Thymus (tissue), 11 donors: ENCODE measurements around the gene RMND1. TPM values are rescaled to one million over a fixed set of nuclear protein-coding genes. Genes with fewer than 3 reads are reported as not detected.
"Not testable (repeated sequence)": the region's sequence is repeated elsewhere in the genome, so short reads cannot be mapped to it uniquely, and the experiment has no call there.

Experiments
- DNase-seq, 9 donors: peaks; one replicate each; pipeline ENCODE4 v3.0.0-alpha.2; 2013; ENCODE audit warnings: low spot score in 9 of 9, low read depth in 6 of 9, missing footprints in 1 of 9
- H3K27ac ChIP-seq, 2 donors: one replicate each; pipeline ENCODE4 v1.5.1; 2013; ENCODE audit warnings: control low read depth in 1 of 2, low read depth in 1 of 2, low read length in 1 of 2, mild to moderate bottlenecking in 1 of 2, moderate library complexity in 1 of 2
- H3K27me3 ChIP-seq, 2 donors: one replicate each; pipeline ENCODE4 v1.5.1; 2013; ENCODE audit warnings: low read length in 1 of 2; ENCODE audit not compliant: control insufficient read depth in 2 of 2, insufficient read depth in 1 of 2
- H3K36me3 ChIP-seq, 2 donors: one replicate each; pipeline ENCODE4 v1.5.1; 2013; ENCODE audit warnings: low read length in 1 of 2, mild to moderate bottlenecking in 1 of 2, moderate library complexity in 1 of 2; ENCODE audit not compliant: control insufficient read depth in 2 of 2, insufficient read depth in 2 of 2
- H3K4me1 ChIP-seq, 2 donors: one replicate each; pipeline ENCODE4 v1.5.1; 2013; ENCODE audit warnings: low read length in 2 of 2; ENCODE audit not compliant: control insufficient read depth in 2 of 2, insufficient read depth in 2 of 2
- H3K4me3 ChIP-seq, 2 donors: one replicate each; pipeline ENCODE4 v1.5.1; 2013; ENCODE audit warnings: low read length in 2 of 2, control low read depth in 1 of 2, mild to moderate bottlenecking in 1 of 2
- H3K9me3 ChIP-seq, 2 donors: one replicate each; pipeline ENCODE4 v1.5.1; 2013; ENCODE audit warnings: low read length in 1 of 2, mild to moderate bottlenecking in 1 of 2; ENCODE audit not compliant: control insufficient read depth in 2 of 2, insufficient read depth in 1 of 2
- WGBS: extraction: QIAGEN DNeasy Blood & Tissue Kit; methylation state at CpG from one replicate; pipeline ENCODE4 v1.1.7; 2013; 5-methylcytosine and 5-hydroxymethylcytosine counted together
- polyA plus RNA-seq: library from polyadenylated mRNA; stranded (reverse); fragments of 200-250 nt; gene quantifications from one replicate; pipeline ENCODE4 v1.2.3, GENCODE V29; 2013
- total RNA-seq: library from RNA; stranded (reverse); fragments of 120-200 nt; gene quantifications from one replicate; pipeline ENCODE4 v1.2.4, GENCODE V29; 2013
- donor health status: healthy.

The RMND1 gene
- total and polyA plus RNA-seq, 2 donors = 17.0 to 17.2 TPM

DNA sequence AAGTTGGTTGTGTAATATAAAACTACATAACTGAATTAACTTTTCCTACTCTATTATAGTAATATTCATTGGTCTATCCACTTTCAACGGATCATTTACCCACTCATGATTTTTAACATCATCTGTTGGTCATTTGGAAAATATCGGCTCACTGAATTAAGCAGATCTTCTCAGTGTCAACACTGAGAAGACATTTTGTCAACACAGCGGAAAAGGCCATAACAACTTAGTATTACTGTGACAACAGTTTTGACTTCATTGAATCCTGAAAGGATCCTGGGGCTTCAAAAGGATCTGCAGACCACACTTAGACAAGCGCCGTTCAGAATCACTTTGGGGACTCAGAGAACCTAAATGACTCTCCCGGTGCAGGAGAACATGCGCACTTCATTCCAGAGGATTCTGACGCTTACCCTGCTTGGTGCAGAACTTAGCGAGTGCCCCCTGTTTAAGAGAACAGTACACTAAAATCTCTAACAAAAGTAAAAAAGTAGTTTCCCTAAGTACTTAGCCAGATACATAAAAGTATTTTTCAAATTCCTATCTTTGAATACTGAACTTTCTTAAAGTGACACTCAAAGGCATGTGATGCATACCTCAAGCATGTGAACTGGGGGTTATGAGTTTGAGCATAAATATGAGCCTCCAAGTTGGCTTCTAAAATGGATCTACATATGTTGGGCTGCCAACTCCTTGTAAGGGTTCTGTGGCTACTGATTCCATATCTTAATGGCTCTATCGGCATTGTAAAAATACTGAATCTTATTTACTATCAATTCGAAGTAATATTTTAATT lies 64.6 kb downstream of the RMND1 start:
- no peak overlapping the region for H3K4me3 ChIP-seq
- H3K27ac ChIP-seq = no peak overlapping the region
- H3K36me3 ChIP-seq = peaks cover 0 to 21% of the 10 kb centered on the region in 2 donors
- DNase-seq = no peak
- 97% methylated on average over 11 of the region's 11 CpGs for WGBS
- H3K9me3 ChIP-seq = no peaks in the 10 kb centered on the region
- peaks cover 8 to 21% of the 10 kb centered on the region in 2 donors for H3K4me1 ChIP-seq
- H3K27me3 ChIP-seq = no peaks in the 10 kb centered on the region

DNA sequence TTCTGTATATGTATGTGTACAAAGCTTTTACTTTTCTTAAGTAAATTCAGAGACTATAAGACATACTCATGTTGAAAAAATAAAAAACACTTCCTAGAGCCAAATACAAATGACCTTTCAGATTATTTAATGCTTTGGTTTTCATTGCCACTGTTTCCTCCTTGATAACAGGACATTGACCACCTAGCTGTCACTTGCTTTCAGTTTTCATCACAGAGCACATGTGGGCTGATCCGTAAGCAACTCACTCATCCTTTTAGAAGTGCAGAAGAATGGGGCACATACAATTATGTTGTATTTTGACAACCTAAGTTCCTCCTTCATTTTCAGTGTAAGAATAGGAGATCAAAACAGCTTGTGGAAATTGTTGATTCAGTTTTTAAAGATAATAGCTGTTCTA lies 66.7 kb downstream of the RMND1 start:
- peaks cover 0 to 21% of the 10 kb centered on the region in 2 donors for H3K36me3 ChIP-seq
- H3K27ac ChIP-seq = no peak overlapping the region
- WGBS = 58% methylated on average over 1 of the region's 1 CpG
- H3K27me3 ChIP-seq = no peaks in the 10 kb centered on the region
- H3K4me1 ChIP-seq = peaks cover 15 to 26% of the 10 kb centered on the region in 2 donors
- no peak for DNase-seq
- H3K4me3 ChIP-seq = no peak overlapping the region
- H3K9me3 ChIP-seq = no peaks in the 10 kb centered on the region

GRCh38 chr6:151384151-151384550 lies 67.8 kb downstream of the RMND1 start:
- no peak for DNase-seq
- H3K27me3 ChIP-seq = no peaks in the 10 kb centered on the region
- no peak overlapping the region for H3K27ac ChIP-seq
- peaks cover 0 to 21% of the 10 kb centered on the region in 2 donors for H3K36me3 ChIP-seq
- H3K9me3 ChIP-seq = no peaks in the 10 kb centered on the region
- peaks cover 16 to 25% of the 10 kb centered on the region in 2 donors for H3K4me1 ChIP-seq
- 99% methylated on average over 5 of the region's 5 CpGs for WGBS
- H3K4me3 ChIP-seq = no peak overlapping the region

DNA sequence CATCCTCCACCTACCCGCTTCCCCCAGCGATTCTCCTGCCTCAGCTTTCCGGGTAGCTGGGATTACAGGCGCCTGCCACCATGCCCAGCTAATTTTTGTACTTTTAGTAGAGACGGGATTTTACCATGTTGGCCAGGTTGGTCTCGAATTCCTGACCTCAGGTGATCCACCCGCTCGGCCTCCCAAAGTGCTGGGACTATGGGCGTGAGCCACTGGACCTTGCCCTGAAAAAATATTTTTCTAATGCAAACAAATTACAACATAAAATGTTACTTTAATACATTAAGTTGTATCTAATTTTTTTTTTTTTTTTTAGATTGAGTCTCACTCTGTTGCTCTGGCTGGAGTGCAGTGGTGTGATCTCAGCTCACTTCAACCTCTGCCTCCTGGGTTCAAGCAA lies 69.3 kb downstream of the RMND1 start:
- not testable (repeated sequence) for H3K27me3 ChIP-seq, H3K27ac ChIP-seq, DNase-seq, H3K4me3 ChIP-seq, H3K9me3 ChIP-seq
- peaks cover 8 to 14% of the 10 kb centered on the region in 2 donors for H3K4me1 ChIP-seq
- 98% methylated on average over 9 of the region's 9 CpGs for WGBS
- H3K36me3 ChIP-seq = peaks cover 0 to 14% of the 10 kb centered on the region in 2 donors

DNA sequence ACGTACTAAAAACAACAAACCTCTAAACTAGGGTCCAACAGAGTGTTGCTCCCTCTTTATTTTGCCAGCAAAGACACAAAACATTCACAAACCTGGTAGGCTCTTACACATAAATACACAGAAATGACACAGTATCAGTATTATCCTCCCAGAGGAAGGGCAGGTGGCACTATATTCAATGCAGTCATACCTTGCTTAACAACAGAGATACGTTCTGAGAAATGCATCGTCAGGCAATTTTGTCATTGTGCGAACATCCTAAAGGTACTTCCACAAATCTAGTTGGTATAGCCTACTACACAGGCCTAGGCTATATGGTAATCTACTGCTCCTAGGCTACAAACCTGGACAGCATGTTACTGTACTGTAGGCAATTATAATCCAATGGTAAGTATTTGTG lies 70.2 kb downstream of the RMND1 start:
- Histone ChIP-seq H3K27ac (no peak overlapping the region), H3K36me3 (peaks cover 0 to 11% of the 10 kb centered on the region in 2 donors), H3K9me3 (no peaks in the 10 kb centered on the region), H3K4me1 (peaks cover 8 to 14% of the 10 kb centered on the region in 2 donors), H3K27me3 (no peaks in the 10 kb centered on the region), H3K4me3 (no peak overlapping the region)
- WGBS = 92% methylated on average over 4 of the region's 4 CpGs
- DNase-seq = no peak

DNA sequence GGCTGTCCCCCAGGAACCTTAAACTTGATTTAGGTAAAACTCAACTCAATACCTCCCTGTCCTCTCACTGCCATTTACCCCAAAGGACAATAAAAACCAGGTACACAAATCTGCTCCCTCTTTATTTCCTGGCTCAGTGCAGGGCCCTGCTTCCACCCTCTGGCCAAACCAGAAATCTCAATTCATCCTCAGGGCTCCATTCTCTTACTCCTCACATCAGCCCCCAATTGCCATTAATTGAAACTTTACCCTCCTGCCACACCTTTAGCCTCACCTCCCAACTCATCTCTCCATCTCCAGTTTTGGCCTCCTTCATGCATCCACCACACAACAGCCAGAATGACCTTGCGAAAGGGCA lies 71.1 kb downstream of the RMND1 start:
- 98% methylated on average over 1 of the region's 1 CpG for WGBS
- no peak for DNase-seq
- Histone ChIP-seq H3K27ac (peak overlapping the region; percentile 15 to 33), H3K9me3 (no peaks in the 10 kb centered on the region), H3K36me3 (peaks cover 0 to 11% of the 10 kb centered on the region in 2 donors), H3K4me3 (no peak overlapping the region), H3K4me1 (peaks cover 10 to 14% of the 10 kb centered on the region in 2 donors), H3K27me3 (no peaks in the 10 kb centered on the region)

DNA sequence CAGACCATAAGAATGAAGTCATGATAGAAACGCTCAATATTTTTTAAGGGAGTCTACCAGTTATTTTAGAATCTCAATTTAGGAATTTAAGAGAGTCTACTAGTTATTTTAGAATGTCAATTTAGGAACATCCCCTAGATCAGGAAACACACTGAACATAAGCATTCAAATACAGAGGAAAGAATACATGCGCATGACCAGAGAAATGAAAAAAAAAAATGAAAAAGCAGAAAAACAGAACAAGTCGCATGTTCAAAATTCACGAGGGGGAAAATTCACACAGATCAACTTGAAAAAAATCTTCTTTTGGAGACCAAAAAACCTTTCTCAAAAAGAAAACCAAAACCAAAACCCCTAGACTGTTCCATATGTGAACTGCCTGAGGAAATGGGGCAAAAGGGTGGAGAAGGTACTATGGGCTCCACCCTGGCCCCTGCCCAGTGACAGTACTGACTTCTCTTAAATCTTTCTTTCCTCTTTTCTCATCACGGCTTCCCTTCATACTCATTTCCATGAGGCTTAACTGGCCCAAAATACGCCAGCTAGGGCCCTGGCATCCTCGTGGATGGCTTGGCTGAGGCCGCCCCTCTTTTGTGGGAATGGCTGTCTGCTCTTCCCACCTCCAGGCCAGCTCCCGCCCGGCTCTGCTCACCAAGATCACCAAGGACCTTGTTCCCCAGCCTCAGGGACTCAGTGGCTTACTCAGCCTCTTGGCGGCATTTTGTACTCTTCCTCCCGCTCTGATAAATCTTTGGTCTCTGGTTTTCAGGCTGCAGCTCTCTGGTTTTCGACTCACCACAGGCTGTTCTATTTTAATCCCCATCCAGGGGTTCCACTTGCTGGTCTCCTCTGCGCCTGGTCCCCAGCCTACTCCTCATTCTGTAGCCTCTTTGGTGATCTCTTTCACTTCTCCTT lies 71.7 kb downstream of the RMND1 start:
- 66% methylated on average over 14 of the region's 14 CpGs for WGBS

DNA sequence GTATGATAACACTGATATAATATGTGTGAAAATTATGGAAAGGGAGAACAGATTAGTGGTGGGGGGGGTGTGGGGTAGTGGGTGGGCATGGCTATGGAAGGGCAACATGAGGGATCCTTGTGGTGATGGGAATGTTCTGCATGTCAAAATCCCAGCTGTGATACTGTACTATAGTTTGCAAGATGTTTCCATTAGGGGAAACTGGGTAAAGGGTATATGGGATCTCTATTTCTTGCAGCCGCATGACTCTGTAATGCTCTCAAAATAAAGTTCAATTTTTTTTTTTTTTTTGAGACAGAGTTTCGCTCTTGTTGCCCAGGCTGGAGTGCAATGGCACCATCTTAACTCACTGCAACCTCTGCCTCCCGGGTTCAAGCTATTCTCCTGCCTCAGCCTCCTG lies 74.8 kb downstream of the RMND1 start:
- Histone ChIP-seq H3K4me1 (peaks cover 15 to 25% of the 10 kb centered on the region in 2 donors), H3K36me3 (peaks cover 4 to 9% of the 10 kb centered on the region in 2 donors), H3K27me3 (no peaks in the 10 kb centered on the region), H3K4me3 (no peak overlapping the region), H3K9me3 (no peaks in the 10 kb centered on the region), H3K27ac (no peak overlapping the region)
- WGBS = 91% methylated on average over 3 of the region's 3 CpGs
- DNase-seq = no peak

More for the DNA sequence above, 71.7 kb downstream of the RMND1 start:
- Histone ChIP-seq H3K4me3 (no peak overlapping the region), H3K27me3 (no peaks in the 10 kb centered on the region), H3K27ac (peak overlapping the region; percentile 33 to 48), H3K36me3 (peaks cover 0 to 11% of the 10 kb centered on the region in 2 donors), H3K4me1 (peaks cover 10 to 14% of the 10 kb centered on the region in 2 donors), H3K9me3 (no peaks in the 10 kb centered on the region)
- peak in 1 of 9 donors; percentile 48 for DNase-seq

GRCh38 chr6:151376440-151376839 lies 75.5 kb downstream of the RMND1 start:
- no peaks in the 10 kb centered on the region for H3K9me3 ChIP-seq
- H3K36me3 ChIP-seq = peaks cover 11 to 16% of the 10 kb centered on the region in 2 donors
- H3K4me3 ChIP-seq = no peak overlapping the region
- H3K4me1 ChIP-seq = peaks cover 15 to 26% of the 10 kb centered on the region in 2 donors
- H3K27me3 ChIP-seq = no peaks in the 10 kb centered on the region
- no peak for DNase-seq
- no peak overlapping the region for H3K27ac ChIP-seq
- WGBS = 13% methylated on average over 1 of the region's 1 CpG
